HG02970 (cell line): Measurements from ENCODE around the gene CLRN1.

Source experiments
- ATAC-seq: cut with Tn5 transposase; IDR thresholded peaks from one replicate; pipeline ENCODE4 v1.9.1; 2021; ENCODE audit warnings: mild to moderate bottlenecking, moderate library complexity, moderate number of reproducible peaks; ENCODE audit not compliant: unreplicated experiment, low FRiP score

CLRN1 gene

GRCh38 chr3:150925751-150926201 is 46.8 kb downstream of the CLRN1 start:
- peak; percentile 73 for ATAC-seq

GRCh38 chr3:150922611-150923010 is 49.9 kb downstream of the CLRN1 start:
- ATAC-seq, result no peak

GRCh38 chr3:150921209-150921608 is 51.3 kb downstream of the CLRN1 start:
- ATAC-seq, result no peak

GRCh38 chr3:150920236-150920635 is 52.3 kb downstream of the CLRN1 start:
- no peak for ATAC-seq

GRCh38 chr3:150917951-150918350 is 54.6 kb downstream of the CLRN1 start:
- ATAC-seq, result no peak

- ATAC-seq, result no peak
These were observed 59.2 kb downstream of the CLRN1 start for GRCh38 chr3:150913133-150913922.

- no peak for ATAC-seq
These were observed 60.0 kb downstream of the CLRN1 start for GRCh38 chr3:150912501-150912900.

- no peak for ATAC-seq
These were observed 60.8 kb downstream of the CLRN1 start for GRCh38 chr3:150911771-150912170.

GRCh38 chr3:150906461-150906860 is 66.1 kb downstream of the CLRN1 start:
- no peak for ATAC-seq

- no peak for ATAC-seq
These were observed 66.8 kb downstream of the CLRN1 start for GRCh38 chr3:150905746-150906145.

- no peak for ATAC-seq
These were observed 67.2 kb downstream of the CLRN1 start, which contains the start of gene MINDY4B for GRCh38 chr3:150905339-150905738. MINDY4B (minus strand) TSS chr3:150905439; CDS start chr3:150905439, 0 bp downstream.

- no peak for ATAC-seq
These were observed 69.5 kb downstream of the CLRN1 start for GRCh38 chr3:150902988-150903387.

GRCh38 chr3:150901793-150902192 is 70.7 kb downstream of the CLRN1 start:
- ATAC-seq, result no peak

- no peak for ATAC-seq
These were observed 73.4 kb downstream of the CLRN1 start for GRCh38 chr3:150899141-150899540.

GRCh38 chr3:150898046-150898754 is 74.3 kb downstream of the CLRN1 start:
- ATAC-seq, result no peak

- ATAC-seq, result no peak
These were observed 74.9 kb downstream of the CLRN1 start for GRCh38 chr3:150897592-150897991.

- no peak for ATAC-seq
These were observed 81.7 kb downstream of the CLRN1 start for GRCh38 chr3:150890831-150891230.

- ATAC-seq, result no peak
These were observed 82.2 kb downstream of the CLRN1 start for GRCh38 chr3:150890295-150890694.

- no peak for ATAC-seq
These were observed 83.4 kb downstream of the CLRN1 start for GRCh38 chr3:150889106-150889505.

- ATAC-seq, result no peak
These were observed 85.5 kb downstream of the CLRN1 start for GRCh38 chr3:150887031-150887430.

GRCh38 chr3:150885535-150885934 is 87.0 kb downstream of the CLRN1 start:
- no peak for ATAC-seq
